GM12891 (cell line): ENCODE data around the gene MICALL2.

Experiments
- POLR2A ChIP-seq: IDR thresholded peaks from 2 replicates; pipeline ENCODE4 v1.6.1; 2011; ENCODE audit warnings: low read depth, low read length, control low read depth
- POLR2AphosphoS5 ChIP-seq: IDR thresholded peaks from 2 replicates; pipeline ENCODE4 v1.6.1; 2011; ENCODE audit warnings: low read depth, low read length, control low read depth
- SPI1 ChIP-seq: IDR thresholded peaks from 2 replicates; pipeline ENCODE4 v1.6.1; 2011; ENCODE audit warnings: low read depth, low read length, control low read depth
- TAF1 ChIP-seq: IDR thresholded peaks from 2 replicates; pipeline ENCODE4 v1.6.1; 2011; ENCODE audit warnings: low read depth, low read length, control low read depth

GRCh38 chr7:1433128-1433920 lies 25.9 kb downstream of the MICALL2 start:
- no peak for TF ChIP-seq POLR2A
- no peak for TF ChIP-seq SPI1
- no peak for TF ChIP-seq POLR2AphosphoS5
- no peak for TF ChIP-seq TAF1
